Fibroblast of skin of right biceps (primary cell): Measurements from ENCODE around the gene FGD4.
A peak's percentile ranks its signal among the peaks of the same experiment; 100 is the strongest.
"Not testable (repeated sequence)": the region's sequence is repeated elsewhere in the genome, so short reads cannot be mapped to it uniquely, and the experiment has no call there.

ENCODE experiments used
- DNase-seq: peaks from one replicate; pipeline ENCODE4 v3.0.0-alpha.2; 2013

FGD4 gene

GRCh38 chr12:32497864-32498263 is 98.5 kb downstream of the FGD4 start:
- no peak for DNase-seq

DNA sequence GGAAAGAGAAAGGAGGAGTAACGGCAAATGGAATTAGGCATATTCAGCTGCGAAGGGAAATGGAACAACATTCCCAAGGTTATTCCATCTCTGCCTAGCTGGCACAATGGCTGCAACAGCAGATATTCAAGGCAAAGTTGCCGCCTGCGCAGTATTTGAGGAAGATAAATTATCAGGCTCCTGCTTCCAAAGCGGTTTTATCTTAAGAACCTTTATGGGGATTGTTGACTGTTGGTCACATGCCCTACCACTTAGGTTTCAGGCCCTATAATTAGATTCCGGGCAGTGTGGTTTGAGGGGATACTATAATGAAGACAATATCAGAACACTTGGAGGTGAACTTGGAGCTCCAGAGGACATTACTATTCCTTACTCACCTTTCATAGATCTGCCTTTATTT is 99.7 kb downstream of the FGD4 start:
- no peak for DNase-seq

- DNase-seq: peak; percentile 33
These were observed 102.5 kb downstream of the FGD4 start for GRCh38 chr12:32501835-32502333.

DNA sequence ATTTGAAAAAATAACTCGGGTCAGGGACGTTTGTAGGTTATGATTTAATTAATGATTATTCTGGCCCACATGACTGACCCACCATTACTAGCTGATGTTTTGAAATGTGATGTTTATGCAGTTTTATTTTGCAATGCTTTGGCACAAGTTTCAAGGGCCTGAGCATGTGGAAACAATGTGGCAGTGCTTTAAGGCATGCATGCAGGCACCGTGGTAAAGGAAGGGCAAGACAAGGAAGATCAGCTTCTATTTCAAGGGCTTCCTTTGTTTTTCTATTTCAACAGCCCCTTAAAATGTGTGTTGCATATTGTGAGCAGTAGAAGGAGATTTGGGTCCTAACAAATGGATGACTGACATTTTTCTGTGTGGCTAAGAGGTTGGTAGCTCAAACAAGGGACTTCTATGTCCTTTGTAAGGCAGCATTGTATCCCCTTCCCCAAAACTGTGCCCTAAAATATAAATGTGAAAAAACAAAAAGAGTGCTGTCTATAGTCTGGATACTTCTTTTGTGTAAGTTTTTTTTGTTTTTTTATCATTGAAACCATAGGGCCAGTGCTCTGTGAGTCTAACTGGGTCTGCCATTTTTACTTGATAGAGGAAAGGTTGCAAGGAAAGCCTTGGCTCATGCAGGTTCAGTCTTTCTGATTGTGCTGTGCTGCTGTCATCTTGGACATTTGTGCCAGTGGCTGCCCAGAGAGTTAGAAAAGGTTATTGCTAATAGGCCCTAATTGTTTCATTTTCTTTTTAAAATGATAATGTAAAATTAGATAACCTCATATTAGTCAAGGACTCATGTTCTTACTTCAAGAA is 103.5 kb downstream of the FGD4 start:
- DNase-seq: peak; percentile 2

- DNase-seq: no peak
These were observed 104.4 kb downstream of the FGD4 start for GRCh38 chr12:32503730-32504129.

- DNase-seq: peak; percentile 3
These were observed 105.2 kb downstream of the FGD4 start for GRCh38 chr12:32504591-32504990.

- DNase-seq: peak; percentile 18
These were observed 105.9 kb downstream of the FGD4 start for GRCh38 chr12:32505067-32505945.

DNA sequence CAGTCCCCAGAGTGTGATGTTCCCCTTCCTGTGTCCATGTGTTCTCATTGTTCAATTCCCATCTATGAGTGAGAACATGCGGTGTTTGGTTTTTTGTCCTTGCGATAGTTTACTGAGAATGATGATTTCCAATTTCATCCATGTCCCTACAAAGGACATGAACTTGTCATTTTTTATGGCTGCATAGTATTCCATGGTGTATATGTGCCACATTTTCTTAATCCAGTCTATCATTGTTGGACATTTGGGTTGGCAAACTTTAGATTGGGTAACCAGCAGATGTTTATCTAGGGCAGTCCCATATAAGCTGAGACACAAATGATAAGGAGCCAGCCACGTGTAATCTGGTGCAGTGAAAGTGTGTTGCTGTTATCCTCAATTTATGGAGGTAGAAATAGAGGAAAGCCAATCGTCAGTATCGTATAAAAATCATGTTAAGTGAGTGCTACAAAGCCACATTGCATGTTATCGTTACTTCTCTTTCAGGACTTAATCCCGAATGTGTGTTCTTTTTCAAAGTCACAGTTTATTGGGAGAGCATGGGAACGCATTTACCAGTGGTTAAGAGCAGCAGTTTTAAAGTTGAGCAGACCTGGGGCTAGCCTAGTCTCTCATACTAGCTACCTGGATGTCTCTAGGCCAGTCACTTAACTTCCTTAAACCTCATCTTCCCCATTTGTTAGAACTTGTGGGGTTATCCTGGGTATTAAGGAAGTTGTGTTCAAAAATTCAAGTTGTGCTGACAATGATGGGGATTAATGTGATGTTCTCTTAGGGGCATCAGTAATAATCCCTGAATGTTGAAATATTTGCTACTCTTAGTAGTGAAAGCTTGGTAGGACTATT is 108.0 kb downstream of the FGD4 start:
- not testable (repeated sequence) for DNase-seq

DNA sequence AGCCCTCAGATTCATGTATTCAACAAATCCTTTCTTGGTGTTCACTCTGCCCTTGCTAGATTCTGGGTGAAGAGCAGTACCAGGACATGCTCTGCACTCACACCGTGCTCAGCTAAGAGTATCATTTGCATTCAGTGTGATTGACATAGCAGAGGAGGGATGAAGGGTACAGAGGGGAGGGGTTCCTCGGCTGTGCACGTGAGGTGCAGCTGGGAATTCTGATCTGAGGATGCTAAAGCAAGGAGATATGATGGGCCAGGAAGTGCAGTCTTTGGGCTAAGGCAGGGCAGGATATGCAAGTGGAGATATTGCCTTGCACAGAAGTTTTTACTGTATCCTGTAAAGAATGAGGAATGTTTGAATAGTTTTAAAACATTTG is 108.6 kb downstream of the FGD4 start:
- DNase-seq: no peak

- DNase-seq: no peak
These were observed 109.3 kb downstream of the FGD4 start for GRCh38 chr12:32508626-32509025.

DNA sequence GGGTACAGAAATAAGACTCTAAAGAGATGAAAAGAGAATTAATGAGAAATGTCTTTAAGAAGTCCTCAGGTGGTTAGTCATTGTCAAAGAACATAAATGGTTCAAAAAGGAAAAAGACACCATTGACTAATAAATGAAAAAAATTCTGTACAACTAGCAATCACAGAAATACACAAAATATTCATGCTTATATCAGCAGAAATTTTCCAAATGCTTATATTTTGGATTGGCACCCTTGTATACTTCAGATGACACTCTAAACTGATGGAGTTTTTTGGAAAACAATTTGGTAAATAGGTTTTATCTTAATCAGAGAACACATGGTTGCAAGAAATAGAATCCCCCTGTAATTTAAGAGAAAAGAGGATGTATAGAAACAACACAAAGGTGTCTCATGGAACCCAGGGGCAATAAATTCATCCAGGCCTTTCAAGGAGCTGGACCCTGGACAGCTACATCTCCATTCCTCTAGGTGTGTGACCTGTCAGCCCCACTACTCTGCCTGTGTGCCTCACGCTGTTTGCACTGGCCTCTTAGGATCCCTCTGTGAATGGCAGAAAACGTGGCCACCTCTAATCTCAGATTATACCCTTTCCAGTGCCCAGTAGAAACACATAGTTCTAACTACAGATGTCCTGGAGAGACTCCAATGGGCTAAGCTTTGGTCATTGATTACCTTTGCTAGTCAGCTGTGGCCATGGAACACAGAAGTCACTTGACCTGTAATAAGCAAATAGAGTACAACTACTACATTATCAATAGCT is 110.2 kb downstream of the FGD4 start:
- no peak for DNase-seq

DNA sequence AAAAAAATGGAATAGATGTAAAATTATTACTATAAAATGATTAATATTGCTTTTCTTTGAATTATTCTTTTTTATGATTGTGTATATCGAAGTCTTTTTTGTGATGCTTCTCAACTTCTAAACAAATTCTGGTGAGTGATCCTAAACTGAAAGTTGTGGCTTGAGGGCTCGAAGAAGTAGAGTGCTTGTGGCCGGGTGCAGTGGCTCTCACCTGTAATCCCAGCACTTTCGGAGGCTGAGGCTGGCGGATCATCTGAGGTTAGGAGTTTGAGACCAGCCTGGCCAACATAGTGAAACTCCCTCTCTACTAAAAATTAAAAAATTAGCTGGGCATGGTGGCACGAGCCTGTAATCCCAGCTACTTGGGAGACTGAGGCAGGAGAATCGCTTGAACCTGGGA is 112.6 kb downstream of the FGD4 start:
- not testable (repeated sequence) for DNase-seq

DNA sequence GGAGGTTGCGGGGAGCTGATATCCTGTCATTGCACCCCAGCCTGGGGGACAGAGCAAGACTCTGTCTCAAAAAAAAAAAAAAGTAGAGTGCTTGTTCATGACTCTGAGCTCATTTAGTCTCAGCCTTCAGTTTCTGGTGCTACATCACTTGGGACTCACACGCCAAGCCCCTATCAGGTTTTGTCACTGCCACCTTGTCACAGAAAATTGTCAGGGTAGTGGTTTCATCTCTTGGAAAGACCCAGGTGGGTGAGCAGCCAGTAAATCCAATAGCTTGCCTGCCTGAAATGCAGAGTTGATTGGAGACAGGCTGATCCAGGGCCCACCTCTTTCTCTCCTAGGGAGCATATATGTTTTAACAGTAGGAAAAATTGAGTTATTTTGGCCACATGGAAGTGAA is 113.0 kb downstream of the FGD4 start:
- no peak for DNase-seq

DNA sequence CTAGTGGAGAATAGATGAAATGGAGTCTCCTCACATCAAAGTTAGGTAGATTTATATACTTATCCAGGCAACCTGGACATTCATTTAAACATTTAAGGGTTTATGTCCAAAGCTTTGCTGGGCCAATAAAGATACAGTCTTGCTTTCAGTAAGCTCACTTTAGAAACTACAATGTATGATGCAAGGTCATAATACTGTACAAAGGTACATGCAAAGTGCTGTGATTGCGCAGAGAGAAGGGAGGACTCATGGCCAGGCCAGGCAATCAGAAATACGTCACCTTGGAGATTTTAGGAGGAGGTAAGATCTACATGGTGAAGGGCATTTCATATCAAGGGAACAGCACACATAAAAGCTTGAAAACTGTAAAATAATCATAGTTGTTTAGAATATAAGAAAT is 113.6 kb downstream of the FGD4 start:
- DNase-seq: no peak

GRCh38 chr12:32515137-32515873 is 115.9 kb downstream of the FGD4 start:
- no peak for DNase-seq

- DNase-seq: no peak
These were observed 116.9 kb downstream of the FGD4 start for GRCh38 chr12:32516230-32516629.

DNA sequence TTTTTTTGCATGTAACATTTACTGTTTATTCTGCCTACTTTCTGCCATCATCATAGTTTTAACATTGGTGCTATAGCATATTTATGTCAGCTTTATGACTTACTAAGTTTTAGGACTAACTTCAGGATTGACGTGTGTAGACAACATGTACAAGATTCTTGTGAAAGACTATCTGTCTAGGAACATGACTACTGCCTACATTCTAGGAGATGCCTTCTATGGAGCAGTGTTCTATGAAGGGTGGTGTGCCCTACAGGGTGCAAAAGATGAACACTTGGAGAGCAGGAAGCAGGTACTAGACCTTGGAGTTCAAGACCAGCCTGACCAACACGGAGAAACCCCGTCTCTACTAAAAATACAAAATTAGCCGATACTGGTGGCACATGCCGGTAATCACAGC is 118.6 kb downstream of the FGD4 start:
- no peak for DNase-seq

DNA sequence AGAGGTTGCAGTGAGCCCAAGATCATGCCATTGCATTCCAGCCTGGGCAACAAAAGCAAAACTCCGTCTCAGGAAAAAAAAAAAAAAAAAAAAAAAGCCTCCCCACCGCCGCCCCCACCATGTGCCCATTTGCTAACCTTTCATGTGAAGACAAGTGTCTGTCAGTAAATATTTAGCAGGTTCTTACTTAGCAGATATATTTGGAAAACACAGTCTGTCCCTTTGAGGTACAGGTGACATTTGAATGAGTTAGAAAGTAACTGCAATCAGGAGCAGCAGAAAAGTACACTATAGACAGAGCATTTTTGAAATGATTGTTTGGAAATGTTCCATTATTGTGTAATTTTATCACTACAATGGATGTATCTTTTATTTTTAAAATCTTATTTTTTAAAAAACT is 119.7 kb downstream of the FGD4 start:
- no peak for DNase-seq

DNA sequence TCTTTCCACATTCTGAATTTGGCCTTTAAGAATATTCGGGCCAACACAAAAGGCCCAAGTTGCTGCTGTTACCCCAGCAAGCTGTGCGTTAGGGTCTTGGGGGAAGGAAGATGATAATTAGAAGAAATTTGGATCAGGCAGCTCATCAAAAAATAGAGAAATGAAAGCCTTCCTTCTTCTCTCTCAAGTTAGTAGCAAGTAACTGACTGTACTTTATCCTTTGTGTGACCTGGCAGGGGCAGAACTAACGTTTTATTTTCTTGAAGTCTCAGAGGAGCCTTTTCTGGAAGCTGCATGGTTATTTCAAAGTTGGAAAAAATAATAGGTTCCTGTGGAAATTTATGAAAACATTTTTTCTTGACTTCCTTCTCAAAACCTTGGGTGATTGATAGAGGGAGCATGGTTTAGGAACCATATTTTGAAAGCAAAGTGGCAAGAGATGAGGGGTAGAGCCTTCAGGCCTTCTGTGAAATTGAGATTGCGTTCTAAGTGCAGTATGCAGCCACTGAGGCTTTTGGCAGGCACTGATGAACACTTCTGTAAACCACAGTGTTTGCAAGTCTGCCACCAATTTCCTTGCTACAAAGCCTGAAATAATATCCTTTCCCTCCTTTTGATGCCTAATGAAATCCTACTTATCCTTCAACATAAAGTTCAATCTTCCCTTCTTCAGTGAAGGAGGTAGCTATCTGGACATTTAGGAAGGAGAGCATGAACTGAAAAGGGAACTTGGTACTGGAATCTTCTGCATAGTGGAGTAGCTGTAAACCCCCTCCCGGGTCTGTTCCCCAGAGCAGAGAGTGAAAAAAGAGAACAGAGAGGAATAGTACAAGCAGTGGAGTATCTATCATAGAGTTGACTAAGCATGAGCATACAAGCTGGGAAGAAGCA is 123.2 kb downstream of the FGD4 start:
- no peak for DNase-seq

DNA sequence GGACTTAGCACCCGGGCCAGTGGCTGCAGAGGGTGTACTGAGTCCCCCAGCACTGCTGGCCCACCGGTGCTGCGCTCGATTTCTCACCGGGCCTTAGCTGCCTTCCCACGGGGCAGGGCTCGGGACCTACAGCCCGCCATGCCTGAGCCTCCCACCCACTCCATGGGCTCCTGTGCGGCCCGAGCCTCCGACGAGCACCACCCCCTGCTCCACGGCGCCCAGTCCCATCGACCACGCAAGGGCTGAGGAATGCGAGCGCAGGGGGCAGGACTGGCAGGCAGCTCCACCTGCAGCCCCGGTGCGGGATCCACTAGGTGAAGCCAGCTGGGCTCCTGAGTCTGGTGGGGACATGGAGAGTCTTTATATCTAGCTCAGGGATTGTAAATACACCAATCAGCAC is 126.4 kb downstream of the FGD4 start:
- DNase-seq: not testable (repeated sequence)
